ENCODE data around the gene DBN1. TPM values are rescaled to one million over a fixed set of nuclear protein-coding genes. Genes with fewer than 3 reads are reported as not detected.
A peak's percentile ranks its signal among the peaks of the same experiment; 100 is the strongest.

The DBN1 gene
- total and polyA plus RNA-seq, 9 of the 15 experiments (the other 6 are each of a cell fraction or from before 2014, with no cell fraction given), result 0.25 to 87.2 (median 27.9) TPM

GRCh38 chr5:177454397-177455035, 18.9 kb downstream of the DBN1 start (continued):
- TF ChIP-seq ZBTB9 (CRISPR knock-in tag; IDR thresholded peaks at IDR 0.05) (peak; percentile 56; the same call in 1 of the 2 replicates), ZHX1 (conservative IDR thresholded peaks at IDR 0.05; ENCODE audit: low read length) (no peak), CCNT2 (IDR thresholded peaks at IDR 0.05; ENCODE audit: borderline replicate concordance, extremely low read depth, insufficient read length, low read depth, low read length) (peak; percentile 73), ZNF146 (CRISPR knock-in tag; IDR thresholded peaks at IDR 0.05; ENCODE audit: unreplicated experiment) (no peak), CBFA2T2 (conservative IDR thresholded peaks at IDR 0.05) (no peak), ZNF354B (CRISPR knock-in tag; IDR thresholded peaks at IDR 0.05) (no peak), ZNF766 (CRISPR knock-in tag; conservative IDR thresholded peaks at IDR 0.05) (peak; percentile 87; the same call in 1 of the 2 replicates), NFIC (IDR thresholded peaks at IDR 0.05) (peak; percentile 36), SIX5 (IDR thresholded peaks at IDR 0.05; ENCODE audit: borderline replicate concordance in 1 of 2, insufficient read depth in 1 of 2, low read depth in 1 of 2, low read length in 2 of 2) (no peak), ETS1 (conservative IDR thresholded peaks at IDR 0.05; ENCODE audit: control insufficient read depth, low read depth, low read length) (peak; percentile 50; the same call in 1 of the 2 replicates), WHSC1 (IDR thresholded peaks at IDR 0.05; ENCODE audit: low read length) (no peak), NEUROD1 (IDR thresholded peaks at IDR 0.05; ENCODE audit: borderline replicate concordance, low read depth, low read length, partially characterized antibody) (peak; percentile 23), RREB1 (CRISPR knock-in tag; IDR thresholded peaks at IDR 0.05) (0 out of 2 replicates have a peak, but pooled peaks have one; percentile 23), MXD1 (CRISPR knock-in tag; IDR thresholded peaks at IDR 0.05; ENCODE audit: borderline replicate concordance, poor library complexity, severe bottlenecking) (no peak)

Data from K562 (cell line).